Hematopoietic multipotent progenitor cell (in vitro differentiated cells): ENCODE data around the gene FAM20B. TPM values are rescaled to one million over a fixed set of nuclear protein-coding genes. Genes with fewer than 3 reads are reported as not detected.
"Not testable (repeated sequence)": the region's sequence is repeated elsewhere in the genome, so short reads cannot be mapped to it uniquely, and the experiment has no call there.

Experiments
- DNase-seq, 3 donors: peaks; one replicate each; pipeline ENCODE4 v3.0.0-alpha.2; 2011 to 2015; ENCODE audit warnings: low read depth in 2 of 3, low spot score in 2 of 3
- total RNA-seq: library from RNA; depleted of rRNA; stranded (reverse); fragments of >200 nt; gene quantifications from one replicate; pipeline ENCODE4 v1.2.3, GENCODE V29; 2012

The FAM20B gene
- total RNA-seq, 1 donor = 14.5 TPM

DNA sequence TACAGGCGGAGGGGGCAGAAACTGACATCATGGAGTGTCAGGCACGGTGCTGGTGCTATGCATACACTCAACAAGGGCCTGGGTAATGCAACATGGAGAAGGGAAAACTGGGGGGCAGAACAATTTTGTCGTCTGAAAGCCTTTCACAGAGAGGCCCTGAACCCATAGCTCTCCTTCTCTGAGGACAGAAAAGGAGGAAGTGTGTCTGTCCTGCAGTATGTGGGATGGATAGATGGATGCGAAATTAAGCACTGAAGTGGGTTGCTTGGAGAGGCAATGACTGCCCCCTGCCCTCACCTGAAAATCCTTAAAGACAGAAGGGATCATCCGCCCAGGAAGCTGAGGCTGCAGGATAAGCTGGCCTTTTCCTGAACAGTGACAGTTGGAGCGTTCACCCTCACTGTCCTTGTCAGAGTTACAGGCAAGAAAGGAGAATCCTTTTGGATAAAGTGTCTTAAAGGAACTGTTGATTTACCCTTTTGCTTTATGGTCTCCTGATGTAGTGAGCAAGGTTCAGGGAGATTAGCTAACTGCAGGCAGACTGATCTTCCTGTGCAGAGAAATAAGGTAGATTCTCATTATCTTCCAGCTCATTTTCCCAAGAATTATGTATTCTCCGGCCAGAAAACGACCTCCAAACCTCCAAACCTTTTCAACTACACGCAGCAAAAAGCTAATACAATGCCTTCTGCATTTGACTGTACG, 1.6 kb upstream of the FAM20B start:
- DNase-seq = no peak

DNA sequence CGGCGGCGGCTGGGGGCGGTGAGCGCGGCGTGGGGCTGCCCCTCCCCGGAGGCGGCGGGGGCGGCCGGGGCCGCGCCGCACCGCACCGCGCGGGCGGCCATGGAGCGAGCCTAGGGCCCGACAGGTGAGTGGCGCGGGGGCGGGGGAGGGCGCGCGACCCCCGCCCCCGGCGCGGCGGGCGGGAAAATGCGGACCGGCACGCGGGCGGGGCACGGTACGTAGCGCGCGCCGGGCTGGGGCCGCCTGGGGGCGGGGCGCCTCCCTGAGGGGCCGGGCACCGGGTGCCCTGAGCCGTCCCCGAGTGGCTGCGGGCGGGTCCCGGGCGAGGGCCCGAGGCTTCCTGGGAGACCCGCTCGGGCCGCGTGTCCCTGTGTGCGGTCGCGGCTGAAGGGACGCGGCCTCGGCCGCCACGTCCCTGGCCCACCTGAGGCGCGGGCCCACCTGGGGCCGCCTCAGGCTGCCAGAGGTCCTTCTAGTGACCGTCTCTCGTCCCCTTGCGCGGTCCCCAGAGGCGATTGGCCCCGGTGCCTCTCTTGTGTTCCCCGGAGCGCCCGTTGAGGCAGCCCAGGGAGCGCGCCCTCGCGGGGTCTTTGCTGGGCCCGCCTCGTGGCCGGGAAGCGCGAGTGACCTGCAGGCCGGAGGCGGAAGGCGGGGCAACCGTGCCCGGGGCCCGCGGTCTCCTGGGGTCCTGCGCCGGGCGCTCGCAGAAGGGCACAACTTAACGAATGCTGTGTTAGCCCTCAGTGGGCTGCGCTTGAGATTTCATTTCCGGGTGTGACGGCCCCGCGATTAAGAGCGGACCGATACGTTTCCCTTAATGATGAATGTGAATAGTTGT, 500 bp downstream of the FAM20B start:
- DNase-seq = peak; percentile 50 to 80 (median 77)

DNA sequence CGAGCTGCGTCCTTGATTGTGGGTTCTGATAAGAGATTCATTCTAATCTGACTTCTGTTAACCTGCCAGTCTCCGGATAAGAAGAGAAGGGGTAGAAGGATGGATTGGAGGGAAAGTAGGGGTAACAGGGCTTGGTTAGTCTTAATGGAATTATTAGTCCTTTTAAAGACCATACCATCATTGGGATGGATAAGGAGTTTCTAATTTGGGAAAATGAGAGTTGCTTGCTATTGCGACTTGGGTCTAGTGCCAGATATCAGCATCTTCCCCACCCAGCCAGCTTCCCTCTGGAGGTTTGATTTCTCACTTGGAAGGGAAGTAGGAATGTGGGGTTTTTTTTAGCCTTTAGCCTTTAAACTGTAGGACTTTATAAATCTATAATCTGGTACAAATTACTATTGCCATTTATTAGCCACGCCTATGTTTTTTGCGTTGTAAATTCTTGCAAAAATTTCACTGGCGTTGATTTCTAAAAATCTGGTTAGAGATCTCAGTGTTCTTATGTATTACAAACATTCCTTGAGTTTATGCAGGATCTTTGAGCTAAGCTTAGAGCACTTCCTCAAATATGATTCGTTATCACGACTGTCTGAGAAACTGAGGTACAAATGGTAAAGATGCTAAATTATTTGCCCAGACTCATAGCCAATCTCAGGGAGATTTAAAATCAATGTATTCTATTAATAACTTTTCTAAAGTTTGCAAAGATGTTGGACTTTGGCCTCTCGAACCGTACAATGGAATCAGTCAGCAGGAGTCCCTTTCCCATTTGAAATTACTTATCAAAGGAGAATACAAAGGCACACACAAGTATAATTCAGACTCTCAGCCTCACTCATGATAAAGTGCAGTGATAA, 1.3 kb downstream of the FAM20B start:
- DNase-seq = no peak

DNA sequence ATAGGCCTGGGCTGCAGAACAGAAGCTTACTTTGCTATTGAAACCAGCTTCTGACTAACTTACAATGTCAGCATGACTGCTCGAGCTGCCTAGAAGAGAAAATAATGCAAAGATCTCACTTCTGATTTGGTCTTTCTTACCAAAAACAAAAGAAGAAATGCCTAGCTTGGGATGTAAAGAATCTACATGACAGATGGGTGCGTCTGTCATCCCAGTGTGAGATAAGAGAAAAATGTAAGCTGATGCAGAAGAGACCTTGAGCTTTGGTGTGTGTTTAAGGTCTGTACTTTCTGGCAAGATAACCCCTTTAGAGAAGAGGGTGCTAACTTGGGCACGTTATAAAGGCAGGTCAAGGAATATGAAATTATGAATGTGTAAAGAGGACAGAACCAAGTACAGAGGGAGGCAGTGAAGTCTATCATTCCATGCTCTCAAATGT, 3.6 kb downstream of the FAM20B start:
- no peak for DNase-seq

DNA sequence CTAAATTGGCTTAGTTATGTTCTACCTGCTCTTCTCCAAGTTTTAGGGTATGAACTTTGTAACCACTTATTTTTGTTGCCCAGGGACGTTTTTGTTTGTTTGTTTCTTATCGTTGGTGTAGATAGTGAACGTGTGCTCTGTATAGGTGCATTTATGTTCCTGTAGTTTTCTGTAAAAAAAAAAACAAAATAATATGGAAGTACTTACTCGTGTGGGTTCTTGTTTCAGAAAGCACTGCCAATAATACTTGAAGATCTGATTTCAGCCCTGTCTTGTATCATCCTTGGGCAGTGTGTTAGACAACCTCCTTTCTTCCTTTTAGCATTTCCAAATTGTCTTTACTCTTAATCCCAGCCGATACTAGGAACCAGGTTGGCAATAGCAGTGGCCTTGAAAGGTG, 4.4 kb downstream of the FAM20B start:
- DNase-seq = no peak

DNA sequence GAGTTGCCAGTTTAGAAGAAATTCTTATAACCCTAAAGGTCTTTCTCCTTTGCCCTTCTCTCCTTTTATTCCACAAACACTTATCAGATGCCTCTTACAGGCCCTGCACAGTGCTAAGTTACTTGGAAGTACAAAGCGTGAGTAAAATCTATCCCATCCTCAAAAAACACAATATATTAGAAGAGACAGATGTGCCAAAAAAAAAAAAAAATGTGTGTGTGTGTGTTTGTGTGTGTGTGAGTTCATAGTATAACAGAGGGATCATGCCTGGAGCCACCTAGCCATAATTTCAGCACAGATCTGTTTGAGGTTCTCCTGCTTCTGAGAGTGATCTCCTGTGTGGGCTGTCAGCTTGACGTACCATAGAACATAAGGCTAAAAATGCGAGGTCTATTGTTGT, 5.0 kb downstream of the FAM20B start:
- no peak for DNase-seq

DNA sequence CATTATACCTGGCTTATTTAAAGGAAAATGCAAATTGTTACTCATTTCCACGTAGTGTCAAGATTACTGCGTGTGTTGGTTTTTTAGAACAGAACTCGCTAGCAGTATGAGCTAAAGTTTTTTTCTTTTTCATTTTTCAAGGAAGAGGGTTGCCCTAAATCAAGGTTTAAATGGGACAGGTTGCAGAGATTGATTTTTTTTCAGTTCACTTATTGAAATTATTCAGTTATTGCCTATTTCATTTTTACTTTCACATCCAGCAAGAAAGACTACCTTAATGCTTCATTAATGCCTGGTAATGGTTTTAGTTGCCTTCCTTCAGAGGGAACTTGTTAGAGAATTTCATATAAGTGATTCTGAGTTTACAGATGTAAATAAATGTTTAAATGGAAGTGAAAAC, 5.6 kb downstream of the FAM20B start:
- no peak for DNase-seq

DNA sequence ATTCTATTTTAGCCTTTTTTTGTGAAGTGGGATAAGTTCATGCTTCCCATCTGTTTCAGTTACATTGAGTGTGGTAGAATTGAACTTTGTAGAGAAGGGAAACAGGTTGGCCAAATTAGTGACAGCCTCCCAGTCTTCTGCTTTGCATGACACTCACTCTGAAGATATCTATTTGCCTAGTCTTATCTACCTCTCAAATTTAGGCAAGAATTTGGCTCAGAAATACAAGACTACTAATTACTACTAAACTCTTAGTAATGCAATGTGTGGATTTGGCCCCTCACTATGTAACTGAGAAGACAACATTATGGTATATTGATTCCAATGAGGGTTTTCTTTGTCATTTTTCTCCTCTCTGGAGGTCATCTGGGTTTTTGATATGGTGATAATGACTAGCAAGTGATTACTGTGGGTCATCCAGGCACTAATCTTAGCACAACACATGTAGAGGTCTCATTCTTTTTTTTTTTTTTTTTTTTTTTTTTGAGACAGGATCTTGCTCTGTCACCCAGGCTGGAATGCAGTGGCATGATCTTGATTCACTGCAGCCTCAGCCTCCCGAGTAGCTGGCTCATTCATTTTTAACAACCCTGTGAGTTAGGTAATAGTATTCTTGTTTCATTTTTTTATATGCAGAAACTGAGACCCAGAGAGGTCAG, 6.3 kb downstream of the FAM20B start:
- DNase-seq = no peak

DNA sequence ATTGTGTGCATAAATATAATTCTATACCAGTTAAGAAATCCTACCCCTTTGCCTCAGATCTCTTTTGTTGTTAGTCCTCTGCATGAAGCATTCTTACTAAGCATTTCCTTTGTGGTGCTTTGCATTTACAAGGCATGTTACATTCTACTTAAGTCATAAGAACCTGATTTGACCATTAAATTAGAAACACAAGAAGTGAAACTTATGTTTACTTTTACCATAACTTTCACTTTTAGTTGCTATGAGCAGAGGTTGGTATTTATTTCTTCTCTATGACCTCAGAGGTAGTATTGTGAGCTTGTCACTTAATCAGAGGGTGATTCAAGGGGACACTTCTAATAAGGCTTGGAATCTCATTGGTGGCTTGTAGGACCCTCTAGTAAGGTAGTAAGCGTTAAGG, 9.0 kb downstream of the FAM20B start:
- peak in 1 of 3 donors; percentile 61 for DNase-seq

DNA sequence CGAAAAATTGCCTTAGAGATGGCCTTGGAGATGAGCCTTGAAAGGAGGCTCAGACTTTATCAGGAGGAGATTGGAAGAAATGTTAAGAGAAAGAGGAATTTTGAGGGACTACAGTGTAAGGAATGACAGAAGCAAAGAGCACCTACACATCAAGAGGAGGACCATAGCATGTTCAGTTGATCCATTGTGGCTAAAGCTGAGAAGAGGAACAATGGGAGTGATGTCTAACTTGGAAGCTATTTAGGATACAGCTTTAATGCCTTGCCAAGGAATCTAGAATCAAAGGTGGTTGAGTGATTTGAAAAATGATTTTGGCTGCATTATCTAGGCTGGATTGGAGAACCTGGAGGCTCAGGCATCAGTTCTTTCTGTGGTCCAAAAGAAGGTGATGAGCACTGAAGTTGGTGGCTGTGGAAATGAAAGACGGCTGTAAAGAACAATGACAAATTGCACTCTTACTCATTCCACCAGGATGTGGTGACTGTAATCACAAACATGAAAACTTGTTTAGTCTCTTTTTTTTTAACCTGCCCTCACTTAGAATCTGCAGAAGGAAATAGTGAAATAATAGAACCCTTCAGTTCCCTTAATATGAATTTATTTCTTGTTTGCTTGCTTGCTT, 11.3 kb downstream of the FAM20B start:
- no peak for DNase-seq

DNA sequence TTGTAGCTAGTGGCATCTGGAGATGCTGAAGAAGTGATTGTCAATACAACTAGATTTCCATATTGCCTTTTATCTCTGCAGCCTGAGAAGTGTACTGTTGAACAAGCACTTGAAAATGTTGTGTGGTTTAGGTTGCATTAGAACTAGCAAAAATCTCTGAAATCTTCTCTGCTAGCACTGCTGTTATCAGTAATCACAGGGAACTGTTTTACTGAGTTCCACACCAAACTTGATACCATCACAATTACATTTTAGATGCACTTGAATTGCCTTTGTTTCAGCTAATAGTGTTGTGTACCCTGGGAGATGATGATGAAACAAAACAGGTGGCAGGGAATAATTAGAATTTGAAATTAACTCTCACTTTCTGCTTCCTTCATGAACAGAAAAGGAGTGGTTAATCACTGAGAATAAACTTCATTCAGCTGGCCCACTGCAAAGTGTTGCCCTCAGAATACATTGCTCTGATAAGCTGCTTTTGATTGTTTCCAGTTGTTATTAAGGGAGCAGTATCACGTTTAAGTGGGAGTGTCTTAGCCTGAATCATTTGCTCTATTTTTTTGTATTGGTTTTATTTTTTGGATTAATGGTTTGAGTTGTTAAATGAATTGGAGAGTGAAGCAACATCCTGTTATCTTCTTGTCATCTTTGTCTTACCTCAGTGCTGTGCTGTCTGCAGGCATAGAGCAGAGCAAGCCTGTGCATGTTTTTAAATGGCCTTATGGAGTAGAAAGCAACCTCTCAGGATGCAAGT, 13.0 kb downstream of the FAM20B start:
- DNase-seq = no peak

DNA sequence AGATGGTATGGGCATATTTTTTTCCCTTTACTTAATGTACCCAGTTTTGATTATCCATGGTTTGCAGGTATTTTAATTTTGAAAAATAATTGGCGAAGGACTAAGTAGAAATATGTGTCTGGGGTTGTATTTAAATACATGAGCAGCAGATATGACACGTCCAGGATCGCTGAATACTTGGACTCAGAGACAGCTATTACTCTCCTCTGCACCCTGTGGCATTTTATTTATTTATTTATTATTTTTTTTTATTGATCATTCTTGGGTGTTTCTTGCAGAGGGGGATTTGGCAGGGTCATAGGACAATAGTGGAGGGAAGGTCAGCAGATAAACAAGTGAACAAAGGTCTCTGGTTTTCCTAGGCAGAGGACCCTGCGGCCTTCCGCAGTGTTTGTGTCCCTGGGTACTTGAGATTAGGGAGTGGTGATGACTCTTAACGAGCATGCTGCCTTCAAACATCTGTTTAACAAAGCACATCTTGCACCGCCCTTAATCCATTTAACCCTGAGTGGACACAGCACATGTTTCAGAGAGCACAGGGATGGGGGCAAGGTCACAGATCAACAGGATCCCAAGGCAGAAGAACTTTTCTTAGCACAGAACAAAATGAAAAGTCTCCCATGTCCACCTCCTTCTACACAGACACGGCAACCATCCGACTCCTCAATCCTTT, 13.9 kb downstream of the FAM20B start:
- not testable (repeated sequence) for DNase-seq

DNA sequence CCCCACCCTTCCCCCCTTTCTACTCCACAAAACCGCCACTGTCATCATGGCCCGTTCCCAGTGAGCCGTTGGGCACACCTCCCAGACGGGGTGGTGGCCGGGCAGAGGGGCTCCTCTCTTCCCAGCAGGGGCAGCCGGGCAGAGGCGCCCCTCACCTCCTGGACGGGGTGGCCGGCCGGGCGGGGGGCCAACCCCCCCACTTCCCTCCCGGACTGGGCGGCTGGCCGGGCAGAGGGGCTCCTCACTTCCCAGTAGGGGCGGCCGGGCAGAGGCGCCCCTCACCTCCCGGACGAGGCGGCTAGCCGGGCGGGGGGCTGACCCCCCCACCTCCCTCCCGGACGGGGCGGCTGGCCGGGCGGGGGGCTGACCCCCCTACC, 14.5 kb downstream of the FAM20B start:
- DNase-seq = not testable (repeated sequence)

DNA sequence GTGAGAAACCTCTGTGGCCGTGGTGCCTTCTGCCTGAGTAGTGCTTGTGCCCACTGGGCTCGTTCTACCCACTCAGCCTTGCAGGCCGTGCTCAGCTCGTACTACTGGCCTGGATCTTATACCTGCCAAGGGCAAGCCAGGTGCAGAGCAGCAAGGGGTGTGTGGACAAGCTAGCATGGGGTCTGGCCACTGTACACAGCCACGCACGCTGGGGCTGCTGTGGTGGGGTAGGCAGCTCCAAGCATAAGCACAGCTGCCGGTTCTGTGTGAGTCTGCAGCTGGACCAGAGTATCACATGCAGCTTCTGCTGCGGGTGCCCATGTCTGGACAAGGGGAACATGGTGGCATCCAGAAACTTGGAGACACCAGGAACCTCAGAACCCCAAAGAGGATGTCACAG, 16.4 kb downstream of the FAM20B start:
- no peak for DNase-seq

DNA sequence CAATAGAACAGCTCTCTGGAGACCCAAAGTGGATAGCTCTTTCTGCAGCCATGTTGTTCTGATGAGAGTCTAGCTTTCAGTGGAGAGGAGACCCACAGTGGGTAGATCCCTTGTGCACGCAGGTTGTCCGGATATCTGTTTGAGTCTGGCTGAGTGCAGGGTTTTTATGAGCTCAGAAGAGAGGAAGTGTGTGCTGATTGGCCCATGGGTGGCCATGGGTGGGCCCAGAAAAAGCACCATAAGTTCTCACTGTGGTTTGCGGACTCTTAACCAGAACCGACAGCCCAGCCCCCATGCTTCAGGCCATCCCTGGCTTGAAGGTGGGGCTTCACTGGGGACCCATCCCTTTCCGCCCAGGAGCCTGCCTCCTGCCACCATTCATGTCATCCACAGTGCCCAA, 17.0 kb downstream of the FAM20B start:
- no peak for DNase-seq

DNA sequence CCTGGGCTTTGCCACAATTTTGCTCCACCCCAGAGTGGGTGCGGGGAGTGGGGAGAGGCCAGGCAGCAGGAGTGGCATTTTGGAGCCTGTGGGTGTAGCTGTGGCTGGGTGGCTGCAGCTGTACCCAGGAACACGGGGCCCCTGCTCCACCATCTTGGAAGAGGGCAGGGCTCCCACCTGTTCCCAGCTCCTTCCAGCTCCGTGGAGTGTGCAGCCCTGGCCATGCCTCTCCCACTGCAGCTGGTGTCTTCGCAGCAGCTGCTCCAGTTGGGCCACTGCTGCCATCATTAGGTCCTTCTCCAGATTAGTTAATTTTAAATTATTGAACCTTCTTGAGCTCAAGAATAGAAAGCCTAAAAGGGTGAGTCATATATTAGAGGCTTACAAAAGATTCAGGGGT, 17.6 kb downstream of the FAM20B start:
- DNase-seq = no peak

DNA sequence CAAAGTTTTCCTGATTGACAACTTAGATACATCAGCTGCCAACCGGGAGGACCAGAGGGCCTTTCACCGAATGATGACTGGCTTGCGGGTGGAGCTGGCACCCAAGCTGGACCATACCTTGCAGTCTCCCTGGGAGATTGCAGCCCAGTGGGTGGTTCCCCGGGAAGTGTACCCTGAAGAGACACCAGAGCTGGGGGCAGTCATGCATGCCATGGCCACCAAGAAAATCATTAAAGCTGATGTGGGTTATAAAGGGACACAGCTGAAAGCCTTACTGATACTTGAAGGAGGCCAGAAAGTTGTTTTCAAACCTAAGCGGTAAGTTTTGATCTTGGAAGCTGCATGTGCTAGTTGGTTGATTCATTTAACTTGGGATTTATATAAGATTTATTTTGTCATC, 18.2 kb downstream of the FAM20B start:
- no peak for DNase-seq

DNA sequence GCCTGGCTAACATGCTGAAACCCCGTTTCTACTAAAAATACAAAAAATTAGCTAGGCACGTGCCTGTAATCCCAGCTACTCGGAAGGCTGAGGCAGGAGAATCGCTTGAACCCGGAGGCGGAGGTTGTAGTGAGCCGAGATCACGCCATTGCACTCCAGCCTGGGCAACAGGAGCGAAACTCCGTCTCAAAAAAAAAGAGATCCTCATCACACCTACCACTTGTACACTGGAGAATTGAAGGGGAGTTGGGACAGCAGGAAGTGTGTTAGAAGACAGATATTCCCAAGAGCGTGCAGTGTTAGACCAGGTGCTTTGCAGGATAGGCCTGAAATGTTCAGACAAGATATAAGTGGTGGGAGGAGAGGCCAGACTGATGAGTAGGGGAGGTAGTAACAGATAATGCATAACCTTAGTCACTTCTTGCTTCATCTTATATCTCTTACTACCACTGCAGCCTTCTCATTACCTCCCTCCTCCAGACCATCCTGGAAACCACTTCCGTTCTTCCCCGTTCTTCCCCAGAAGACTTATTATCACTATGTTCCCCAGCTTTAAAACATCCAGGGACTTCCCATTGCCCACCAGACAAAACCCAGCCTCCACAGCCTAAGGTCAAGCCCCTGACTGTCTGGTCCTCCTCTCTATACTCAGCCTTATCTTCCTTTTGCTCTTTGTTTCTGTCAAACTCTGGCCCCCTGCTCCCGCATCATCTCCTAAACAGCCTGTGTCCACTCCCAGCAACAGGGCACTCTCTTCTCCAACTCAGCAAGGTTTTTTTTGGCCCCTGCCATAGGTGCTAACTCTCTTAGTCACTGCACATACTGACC, 21.3 kb downstream of the FAM20B start:
- DNase-seq = no peak
